ENCODE data around the gene DYNLT2.

DYNLT2 gene

DNA sequence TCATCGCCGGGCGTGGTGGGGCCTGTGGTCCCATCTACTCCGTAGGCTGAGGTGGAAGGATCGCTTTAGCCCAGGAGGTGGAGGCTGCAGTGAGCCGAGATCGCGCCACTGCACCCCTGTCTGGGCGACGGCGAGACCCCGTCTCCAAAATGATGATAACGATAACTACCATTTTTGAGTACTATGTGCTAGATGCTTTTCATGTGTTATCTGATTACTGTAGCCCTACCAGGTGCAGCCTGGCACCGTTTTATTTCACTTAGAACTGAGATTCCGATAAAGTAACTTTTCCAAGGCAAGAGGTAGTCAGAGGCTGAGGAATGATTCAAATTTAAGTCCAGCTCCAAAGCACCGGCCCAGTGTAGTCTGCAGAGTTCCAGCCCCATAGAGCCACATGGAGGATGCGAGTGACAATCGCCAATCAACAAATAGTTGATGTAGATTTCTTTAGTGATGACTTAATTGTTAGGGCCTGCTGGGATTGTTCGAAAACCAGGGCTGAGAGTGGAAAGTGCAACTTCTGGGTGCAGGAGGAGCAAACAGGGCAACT lies 777 bp upstream of the DYNLT2 start:
- Histone ChIP-seq H3K4me1 (ENCODE audit: control insufficient read depth, insufficient read depth, low read length) (peaks cover 15% of the 10 kb centered on the region), H3K27ac (ENCODE audit: low read depth, low read length) (peak overlapping the region; percentile 89), H3K4me3 (ENCODE audit: low read length) (peak overlapping the region; percentile 81), H3K9ac (ENCODE audit: low read length) (peak overlapping the region; percentile 98), H3K27me3 (ENCODE audit: control insufficient read depth, insufficient read depth, low read length) (no peaks in the 10 kb centered on the region), H3K36me3 (ENCODE audit: control insufficient read depth, insufficient read depth, low read length) (no peaks in the 10 kb centered on the region)

GRCh38 chr6:169746556-169746955 lies 4.8 kb downstream of the DYNLT2 start:
- H3K27ac ChIP-seq (ENCODE audit: low read depth, low read length): no peak overlapping the region
- no peaks in the 10 kb centered on the region for H3K36me3 ChIP-seq (ENCODE audit: control insufficient read depth, insufficient read depth, low read length)
- H3K27me3 ChIP-seq (ENCODE audit: control insufficient read depth, insufficient read depth, low read length): no peaks in the 10 kb centered on the region
- no peak overlapping the region for H3K4me3 ChIP-seq (ENCODE audit: low read length)
- H3K4me1 ChIP-seq (ENCODE audit: control insufficient read depth, insufficient read depth, low read length): peaks cover 10% of the 10 kb centered on the region
- no peak overlapping the region for H3K9ac ChIP-seq (ENCODE audit: low read length)

DNA sequence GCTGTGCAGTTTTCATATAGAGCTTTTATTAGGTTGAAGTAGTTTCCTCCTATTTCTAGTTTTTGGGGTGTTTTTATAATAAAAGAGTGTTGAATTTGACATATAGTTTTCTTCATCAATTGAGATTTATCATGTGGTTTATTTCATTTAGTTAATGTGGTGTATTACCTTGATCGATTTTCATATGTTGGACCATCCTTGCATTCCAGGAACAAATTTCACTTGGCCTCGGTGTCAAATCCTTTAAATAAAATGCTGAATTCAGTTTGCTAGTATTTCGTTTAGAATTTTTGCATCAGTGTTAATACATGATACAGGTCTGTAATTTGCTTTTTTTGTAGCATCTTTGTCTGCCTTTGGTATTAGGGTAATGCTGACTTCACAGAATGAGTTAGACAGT lies 6.0 kb downstream of the DYNLT2 start:
- Histone ChIP-seq H3K9ac (ENCODE audit: low read length) (no peak overlapping the region), H3K27ac (ENCODE audit: low read depth, low read length) (no peak overlapping the region), H3K36me3 (ENCODE audit: control insufficient read depth, insufficient read depth, low read length) (no peaks in the 10 kb centered on the region), H3K27me3 (ENCODE audit: control insufficient read depth, insufficient read depth, low read length) (no peaks in the 10 kb centered on the region), H3K4me3 (ENCODE audit: low read length) (no peak overlapping the region), H3K4me1 (ENCODE audit: control insufficient read depth, insufficient read depth, low read length) (peaks cover 5% of the 10 kb centered on the region)

DNA sequence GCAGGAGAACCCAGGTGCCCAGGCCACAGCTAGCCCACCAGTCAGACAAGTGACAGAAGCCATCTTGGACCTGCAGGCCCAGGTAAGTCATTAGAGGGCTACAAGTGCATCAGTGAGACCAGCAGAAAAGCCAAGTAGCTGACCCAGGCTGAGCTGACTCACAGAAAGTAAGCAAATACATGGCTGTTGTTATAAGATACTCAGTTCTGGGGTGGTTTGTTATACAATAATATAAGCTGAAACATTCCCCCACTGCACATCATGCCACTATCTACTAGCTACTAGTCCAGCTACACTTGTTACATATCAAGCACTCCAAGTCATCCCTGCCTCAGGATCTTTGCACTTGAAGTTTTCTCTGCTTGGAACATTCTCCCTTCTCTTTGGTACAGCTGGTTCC lies 10.0 kb downstream of the DYNLT2 start:
- no peaks in the 10 kb centered on the region for H3K4me1 ChIP-seq (ENCODE audit: control insufficient read depth, insufficient read depth, low read length)
- H3K36me3 ChIP-seq (ENCODE audit: control insufficient read depth, insufficient read depth, low read length): no peaks in the 10 kb centered on the region
- no peak overlapping the region for H3K27ac ChIP-seq (ENCODE audit: low read depth, low read length)
- H3K9ac ChIP-seq (ENCODE audit: low read length): no peak overlapping the region
- no peak overlapping the region for H3K4me3 ChIP-seq (ENCODE audit: low read length)
- H3K27me3 ChIP-seq (ENCODE audit: control insufficient read depth, insufficient read depth, low read length): no peaks in the 10 kb centered on the region

DNA sequence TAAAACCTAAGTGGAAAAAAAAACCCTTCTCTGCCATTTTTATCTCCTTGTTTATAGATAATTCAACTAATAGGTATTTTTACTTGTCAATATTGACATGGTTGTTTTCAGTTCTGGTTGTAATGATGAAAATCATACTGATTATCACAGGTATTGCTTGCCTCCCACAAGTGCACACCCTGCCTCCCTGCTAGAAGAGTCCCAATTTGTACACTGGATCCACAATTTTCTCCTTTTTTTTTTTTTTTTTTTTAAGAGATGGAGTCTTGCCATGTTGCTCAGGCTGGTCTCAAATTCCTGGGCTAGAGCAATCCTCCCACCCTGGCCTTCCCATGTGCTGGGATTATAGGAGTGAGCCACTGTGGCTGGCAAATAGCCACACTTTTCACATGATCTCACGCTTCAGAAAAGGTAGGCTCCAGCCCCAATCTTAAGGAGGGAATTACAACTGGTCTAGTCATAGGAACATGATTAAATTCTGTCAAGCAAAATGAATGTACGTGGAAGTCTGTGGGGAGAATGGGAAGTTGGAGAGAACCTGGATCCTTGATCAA lies 12.3 kb downstream of the DYNLT2 start:
- Histone ChIP-seq H3K27me3 (ENCODE audit: control insufficient read depth, insufficient read depth, low read length) (no peaks in the 10 kb centered on the region), H3K36me3 (ENCODE audit: control insufficient read depth, insufficient read depth, low read length) (no peaks in the 10 kb centered on the region), H3K9ac (ENCODE audit: low read length) (no peak overlapping the region), H3K27ac (ENCODE audit: low read depth, low read length) (no peak overlapping the region), H3K4me3 (ENCODE audit: low read length) (no peak overlapping the region), H3K4me1 (ENCODE audit: control insufficient read depth, insufficient read depth, low read length) (no peaks in the 10 kb centered on the region)

DNA sequence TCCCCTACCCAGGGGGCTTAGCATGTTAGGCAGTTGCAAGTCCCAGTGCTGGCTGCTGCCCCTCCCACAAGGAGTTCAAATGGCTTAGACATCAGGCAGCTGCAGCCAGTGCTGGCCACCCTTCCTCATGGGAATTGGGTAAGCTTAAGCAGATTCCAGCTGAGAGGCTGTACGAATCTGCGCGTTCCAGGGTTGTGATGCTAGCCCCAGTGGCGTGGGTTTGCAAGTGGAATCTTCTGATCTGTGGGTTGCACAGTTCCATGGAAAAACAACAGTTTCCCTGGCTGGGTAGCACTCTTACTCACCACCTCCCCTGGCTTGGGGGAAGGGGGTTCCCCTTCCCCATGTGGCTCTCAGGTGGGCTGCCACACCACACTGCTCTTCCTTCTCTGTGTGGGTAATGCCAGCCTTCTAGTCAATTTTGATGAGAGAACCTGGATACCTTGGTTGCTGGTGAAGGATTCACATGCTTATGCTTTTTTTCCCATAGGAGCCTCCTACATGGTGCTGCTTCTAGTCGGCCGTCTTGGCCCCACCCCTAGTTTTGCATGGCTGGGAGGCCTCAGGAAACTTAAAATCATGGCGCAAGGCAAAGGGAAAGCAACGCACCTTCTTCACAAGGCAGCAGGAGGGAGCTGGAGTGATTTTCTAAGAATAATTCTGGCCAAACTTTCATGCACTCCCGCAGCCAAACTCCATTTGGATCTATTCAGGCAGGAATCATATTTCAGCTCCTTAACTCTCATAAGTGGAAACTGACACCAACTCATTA lies 13.0 kb downstream of the DYNLT2 start:
- no peak overlapping the region for H3K27ac ChIP-seq (ENCODE audit: low read depth, low read length)

DNA sequence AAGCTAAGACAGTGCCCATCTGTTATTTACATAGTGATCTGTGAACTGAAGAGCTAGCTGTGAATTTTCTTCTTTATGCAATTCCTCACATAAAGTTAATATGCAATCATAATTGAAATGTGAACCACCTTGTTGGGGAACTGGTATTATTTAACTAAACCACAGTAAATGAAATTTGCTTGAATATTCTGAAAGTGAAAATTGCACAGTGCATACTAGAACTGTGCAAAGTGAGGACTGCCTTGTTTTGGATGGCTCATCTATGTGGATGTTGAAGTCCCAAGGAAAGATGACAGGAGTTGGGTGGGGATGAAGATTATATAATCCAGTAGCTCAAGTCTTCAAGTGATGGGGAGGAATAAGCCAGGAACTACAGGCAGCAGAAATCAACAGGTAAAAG lies 21.4 kb downstream of the DYNLT2 start:
- no peaks in the 10 kb centered on the region for H3K27me3 ChIP-seq (ENCODE audit: control insufficient read depth, insufficient read depth, low read length)
- no peak overlapping the region for H3K4me3 ChIP-seq (ENCODE audit: low read length)
- no peaks in the 10 kb centered on the region for H3K36me3 ChIP-seq (ENCODE audit: control insufficient read depth, insufficient read depth, low read length)
- no peak overlapping the region for H3K9ac ChIP-seq (ENCODE audit: low read length)
- H3K4me1 ChIP-seq (ENCODE audit: control insufficient read depth, insufficient read depth, low read length): peaks cover 3% of the 10 kb centered on the region
- H3K27ac ChIP-seq (ENCODE audit: low read depth, low read length): no peak overlapping the region

More for the DNA sequence above, 13.0 kb downstream of the DYNLT2 start:
- Histone ChIP-seq H3K4me1 (ENCODE audit: control insufficient read depth, insufficient read depth, low read length) (no peaks in the 10 kb centered on the region), H3K4me3 (ENCODE audit: low read length) (no peak overlapping the region), H3K36me3 (ENCODE audit: control insufficient read depth, insufficient read depth, low read length) (no peaks in the 10 kb centered on the region), H3K9ac (ENCODE audit: low read length) (no peak overlapping the region), H3K27me3 (ENCODE audit: control insufficient read depth, insufficient read depth, low read length) (no peaks in the 10 kb centered on the region)

DNA sequence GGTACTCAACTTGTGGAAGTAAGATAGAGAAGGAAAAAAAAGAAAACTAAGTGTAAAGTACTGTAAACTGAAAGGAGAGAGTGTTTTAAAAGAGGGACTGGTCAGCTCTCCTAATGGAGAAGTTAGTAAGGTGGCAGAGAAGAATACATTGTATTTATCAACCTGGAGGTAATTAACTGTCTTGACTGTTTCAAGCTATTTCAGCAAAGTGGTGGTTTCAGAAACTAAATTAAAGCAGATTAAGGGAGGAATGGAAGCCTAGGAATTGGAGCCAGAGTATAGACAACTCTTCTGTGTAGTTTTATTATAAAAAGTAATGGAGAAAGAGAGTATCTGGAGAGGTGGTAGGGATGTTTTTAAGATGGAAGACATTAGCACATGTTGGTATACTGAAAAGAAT lies 24.4 kb downstream of the DYNLT2 start:
- no peak overlapping the region for H3K4me3 ChIP-seq (ENCODE audit: low read length)
- H3K9ac ChIP-seq (ENCODE audit: low read length): no peak overlapping the region
- no peak overlapping the region for H3K27ac ChIP-seq (ENCODE audit: low read depth, low read length)
- H3K4me1 ChIP-seq (ENCODE audit: control insufficient read depth, insufficient read depth, low read length): peaks cover 12% of the 10 kb centered on the region
- no peaks in the 10 kb centered on the region for H3K36me3 ChIP-seq (ENCODE audit: control insufficient read depth, insufficient read depth, low read length)
- no peaks in the 10 kb centered on the region for H3K27me3 ChIP-seq (ENCODE audit: control insufficient read depth, insufficient read depth, low read length)

- H3K27ac ChIP-seq (ENCODE audit: low read depth, low read length): no peak overlapping the region
- no peak overlapping the region for H3K9ac ChIP-seq (ENCODE audit: low read length)
Observed at GRCh38 chr6:169726049-169726400, 25.3 kb downstream of the DYNLT2 start.

GRCh38 chr6:169725125-169726048 lies 26.0 kb downstream of the DYNLT2 start:
- Histone ChIP-seq H3K4me3 (ENCODE audit: low read length) (peak overlapping the region; percentile 58), H3K9ac (ENCODE audit: low read length) (no peak overlapping the region)

More at GRCh38 chr6:169726049-169726400, 25.3 kb downstream of the DYNLT2 start:
- H3K27me3 ChIP-seq (ENCODE audit: control insufficient read depth, insufficient read depth, low read length): no peaks in the 10 kb centered on the region
- H3K4me1 ChIP-seq (ENCODE audit: control insufficient read depth, insufficient read depth, low read length): peaks cover 12% of the 10 kb centered on the region
- no peaks in the 10 kb centered on the region for H3K36me3 ChIP-seq (ENCODE audit: control insufficient read depth, insufficient read depth, low read length)
- no peak overlapping the region for H3K4me3 ChIP-seq (ENCODE audit: low read length)

GRCh38 chr6:169724494-169725124 lies 26.8 kb downstream of the DYNLT2 start, which contains the start of gene PHF10:
Gene PHF10, minus strand, starts transcription at chr6:169724500. Its CDS starts 569 bp downstream, at chr6:169723931.
- Histone ChIP-seq H3K4me3 (ENCODE audit: low read length) (peak within 1 kb of the TSS; percentile 75), H3K27ac (ENCODE audit: low read depth, low read length) (peak within 1 kb of the TSS; percentile 82), H3K36me3 (ENCODE audit: control insufficient read depth, insufficient read depth, low read length) (no peaks in the 10 kb centered on the region), H3K27me3 (ENCODE audit: control insufficient read depth, insufficient read depth, low read length) (no peaks in the 10 kb centered on the region), H3K9ac (ENCODE audit: low read length) (peak within 1 kb of the TSS; percentile 54), H3K4me1 (ENCODE audit: control insufficient read depth, insufficient read depth, low read length) (peaks cover 12% of the 10 kb centered on the region)

More at GRCh38 chr6:169725125-169726048, 26.0 kb downstream of the DYNLT2 start:
- Histone ChIP-seq H3K27ac (ENCODE audit: low read depth, low read length) (peak overlapping the region; percentile 64), H3K36me3 (ENCODE audit: control insufficient read depth, insufficient read depth, low read length) (no peaks in the 10 kb centered on the region), H3K4me1 (ENCODE audit: control insufficient read depth, insufficient read depth, low read length) (peaks cover 12% of the 10 kb centered on the region), H3K27me3 (ENCODE audit: control insufficient read depth, insufficient read depth, low read length) (no peaks in the 10 kb centered on the region)
